OCI-LY1 (cell line): Measurements from ENCODE around the gene PLCG2.

Source experiments
- EZH2 ChIP-seq: fragments of 200-600 bp; sonication (generic), shearing (Covaris generic); IDR thresholded peaks from 2 replicates; pipeline ENCODE4 v1.8.0; 2017; ENCODE audit warnings: borderline replicate concordance, mixed run types, mild to moderate bottlenecking, antibody characterized with exemption, low read length, moderate library complexity, mixed read lengths
- TF ChIP-seq, protein P1 (sequence below): fragments of 200-600 bp; sonication (generic), shearing (Covaris generic); IDR thresholded peaks from 2 replicates; pipeline ENCODE4 v1.5.1; 2017; ENCODE audit warnings: mild to moderate bottlenecking, antibody characterized with exemption, low read length, moderate library complexity, mixed read lengths

DNA sequence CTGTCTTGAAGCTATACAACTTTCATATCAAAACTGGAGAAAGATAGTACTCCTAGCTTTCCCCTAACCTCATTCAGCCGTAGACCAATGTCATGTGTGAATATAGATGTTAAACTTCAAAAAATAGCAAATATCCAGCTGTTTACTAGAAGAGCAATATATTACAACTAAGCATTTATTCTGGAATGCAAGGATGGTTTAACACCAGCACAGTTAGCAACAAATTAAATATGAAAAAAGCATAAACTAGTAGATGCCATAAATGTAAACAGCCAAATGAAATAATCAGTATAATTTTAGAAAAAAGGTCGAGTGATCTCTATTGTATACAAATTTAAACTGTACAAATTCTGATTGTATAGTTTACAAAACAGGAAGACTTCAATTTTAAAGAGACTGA lies 172.5 kb downstream of the PLCG2 start:
- TF ChIP-seq, protein P1, sequence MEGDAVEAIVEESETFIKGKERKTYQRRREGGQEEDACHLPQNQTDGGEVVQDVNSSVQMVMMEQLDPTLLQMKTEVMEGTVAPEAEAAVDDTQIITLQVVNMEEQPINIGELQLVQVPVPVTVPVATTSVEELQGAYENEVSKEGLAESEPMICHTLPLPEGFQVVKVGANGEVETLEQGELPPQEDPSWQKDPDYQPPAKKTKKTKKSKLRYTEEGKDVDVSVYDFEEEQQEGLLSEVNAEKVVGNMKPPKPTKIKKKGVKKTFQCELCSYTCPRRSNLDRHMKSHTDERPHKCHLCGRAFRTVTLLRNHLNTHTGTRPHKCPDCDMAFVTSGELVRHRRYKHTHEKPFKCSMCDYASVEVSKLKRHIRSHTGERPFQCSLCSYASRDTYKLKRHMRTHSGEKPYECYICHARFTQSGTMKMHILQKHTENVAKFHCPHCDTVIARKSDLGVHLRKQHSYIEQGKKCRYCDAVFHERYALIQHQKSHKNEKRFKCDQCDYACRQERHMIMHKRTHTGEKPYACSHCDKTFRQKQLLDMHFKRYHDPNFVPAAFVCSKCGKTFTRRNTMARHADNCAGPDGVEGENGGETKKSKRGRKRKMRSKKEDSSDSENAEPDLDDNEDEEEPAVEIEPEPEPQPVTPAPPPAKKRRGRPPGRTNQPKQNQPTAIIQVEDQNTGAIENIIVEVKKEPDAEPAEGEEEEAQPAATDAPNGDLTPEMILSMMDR = no peak
- TF ChIP-seq EZH2 = no peak
